HepG2 (cell line): ENCODE data around the gene C2orf15. TPM values are rescaled to one million over a fixed set of nuclear protein-coding genes. Genes with fewer than 3 reads are reported as not detected.

Source experiments
- ATF1 ChIP-seq: IDR thresholded peaks from 2 replicates; pipeline ENCODE4 v1.6.1; 2016; ENCODE audit warnings: mild to moderate bottlenecking, control low read depth
- GTF3A ChIP-seq: sonication (generic); formaldehyde crosslinking; conservative IDR thresholded peaks from 2 replicates; pipeline ENCODE4 v1.4.0; 2020; ENCODE audit warnings: mild to moderate bottlenecking, missing genetic modification reagents
- ISL2 ChIP-seq: sonication (generic); formaldehyde crosslinking; IDR thresholded peaks from 2 replicates; pipeline ENCODE4 v1.5.0; 2020; ENCODE audit warnings: missing genetic modification reagents
- KDM5A ChIP-seq: fragments of 200-600 bp; sonication (generic); IDR thresholded peaks from 2 replicates; pipeline ENCODE4 v1.7.0; 2018; ENCODE audit warnings: antibody characterized with exemption, mild to moderate bottlenecking, low read length, borderline replicate concordance
- KMT2B ChIP-seq: IDR thresholded peaks from 2 replicates; pipeline ENCODE4 v1.6.1; 2016; ENCODE audit warnings: missing genetic modification reagents, missing compliant biosample characterization
- MIER3 ChIP-seq: IDR thresholded peaks from 2 replicates; pipeline ENCODE4 v1.6.1; 2016; ENCODE audit warnings: missing compliant biosample characterization, borderline replicate concordance
- MIXL1 ChIP-seq: IDR thresholded peaks from 2 replicates; pipeline ENCODE4 v1.6.1; 2016
- NFAT5 ChIP-seq: sonication (generic); formaldehyde crosslinking; IDR thresholded peaks from 2 replicates; pipeline ENCODE4 v1.4.0; 2020; ENCODE audit warnings: missing genetic modification reagents
- ZNF136 ChIP-seq: sonication (generic); formaldehyde crosslinking; IDR thresholded peaks from 2 replicates; pipeline ENCODE4 v1.8.1; 2022; ENCODE audit warnings: low read depth, mild to moderate bottlenecking, moderate library complexity, missing genetic modification reagents
- ZNF318 ChIP-seq: sonication (generic); formaldehyde crosslinking; IDR thresholded peaks from 2 replicates; pipeline ENCODE4 v1.4.0; 2020; ENCODE audit warnings: mild to moderate bottlenecking, missing genetic modification reagents
- ZNF567 ChIP-seq: sonication (generic); formaldehyde crosslinking; IDR thresholded peaks from 2 replicates; pipeline ENCODE4 v1.8.1; 2023; ENCODE audit warnings: mild to moderate bottlenecking, missing genetic modification reagents, borderline replicate concordance
- ZNF569 ChIP-seq: sonication (generic); formaldehyde crosslinking; IDR thresholded peaks from 2 replicates; pipeline ENCODE4 v1.5.0; 2020; ENCODE audit warnings: mild to moderate bottlenecking, missing genetic modification reagents, moderate library complexity, borderline replicate concordance
- ZNF775 ChIP-seq: sonication (generic); formaldehyde crosslinking; IDR thresholded peaks from 2 replicates; pipeline ENCODE4 v1.4.0; 2020; ENCODE audit warnings: missing genetic modification reagents, mild to moderate bottlenecking, moderate library complexity, borderline replicate concordance
- polyA plus RNA-seq, 8 experiments: library from polyadenylated mRNA; depleted of rRNA in 3 of 8; stranded (reverse) in 7 of 8; unstranded in 1 of 8; fragments of >200 nt; fragmentation: Illumina TruSeq in 4 of 8; extraction: Trizol in 4 of 8; gene quantifications; 2 replicates each; pipeline versions ENCODE4 v1.2.1 to v1.2.3, GENCODE V29; 2011 to 2016; ENCODE audit warnings: low read depth in 4 of 8, missing spikeins in 1 of 8, mixed read lengths in 1 of 8; ENCODE audit not compliant: insufficient read depth in 1 of 8
- total RNA-seq, 5 experiments: library from RNA; depleted of rRNA; stranded (reverse); fragments of >200 nt; fragmentation: Illumina TruSeq; extraction: Trizol; gene quantifications; 2 replicates each; pipeline ENCODE4 v1.2.3, GENCODE V29; 2016; ENCODE audit warnings: low read depth in 1 of 5

Gene C2orf15
- total and polyA plus RNA-seq, 2 of the 13 experiments (the other 11 are each of a cell fraction or from before 2014, with no cell fraction given), result 5.5 to 8.3 TPM

- TF ChIP-seq NFAT5 (CRISPR knock-in tag) (no peak), MIXL1 (peak; percentile 84; the same call in 1 of the 2 replicates), ZNF136 (CRISPR knock-in tag) (no peak), ZNF567 (CRISPR knock-in tag) (no peak), KDM5A (no peak), KMT2B (CRISPR knock-in tag) (no peak), ZNF318 (CRISPR knock-in tag) (no peak), ZNF569 (no peak), ZNF775 (no peak), MIER3 (CRISPR knock-in tag) (no peak), ISL2 (no peak), ATF1 (CRISPR knock-in tag) (no peak), GTF3A (CRISPR knock-in tag) (0 out of 2 replicates have a peak, but pooled peaks have one; percentile 29)
Observed at GRCh38 chr2:99183025-99183424, 41.5 kb downstream of the C2orf15 start (continued).
